ENCODE results near the gene LAD1. TPM values are rescaled to one million over a fixed set of nuclear protein-coding genes. Genes with fewer than 3 reads are reported as not detected.

The LAD1 gene
- total RNA-seq, 1 donor from 2014 or later, result 3.1 TPM

DNA sequence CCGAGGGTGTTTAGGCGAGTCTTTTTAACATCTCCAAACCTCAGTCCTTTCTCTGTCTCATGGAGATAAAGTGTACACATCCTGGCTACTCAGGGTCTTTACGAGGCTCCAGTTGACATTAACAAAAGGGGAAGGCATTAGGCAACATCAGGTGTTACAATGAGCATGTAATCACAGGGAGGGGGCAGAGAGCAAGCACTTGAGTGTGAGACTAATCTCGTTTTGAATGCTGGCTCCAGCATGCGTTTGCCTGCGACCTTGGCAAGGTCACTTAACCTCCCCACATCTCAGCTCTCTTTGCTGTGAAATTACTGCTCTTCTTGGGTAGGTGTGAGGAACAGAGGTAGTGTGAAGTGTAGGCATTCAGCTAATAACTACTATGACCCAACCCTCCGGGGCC lies 24.8 kb downstream of the LAD1 start:
- Histone ChIP-seq H3K9me3 (ENCODE audit: control insufficient read depth in 3 of 3, low read length in 3 of 3) (no peaks in the 10 kb centered on the region), H3K36me3 (ENCODE audit: control insufficient read depth in 3 of 3, insufficient read depth in 3 of 3, low read length in 3 of 3) (no peaks in the 10 kb centered on the region), H3K4me3 (ENCODE audit: low read length in 3 of 3) (no peak overlapping the region), H3K9ac (ENCODE audit: low read depth in 1 of 3, low read length in 3 of 3) (no peak overlapping the region), H3K27ac (ENCODE audit: low read depth, low read length) (no peak overlapping the region), H3K4me1 (ENCODE audit: control insufficient read depth in 3 of 3, insufficient read depth in 3 of 3, low read length in 3 of 3) (peaks cover 3 to 21% (median 5%) of the 10 kb centered on the region in 3 donors), H3K27me3 (ENCODE audit: control insufficient read depth in 3 of 3, insufficient read depth in 3 of 3, low read length in 3 of 3) (peaks cover 0 to 7% (median 0%) of the 10 kb centered on the region in 3 donors)

- Histone ChIP-seq H3K9me3 (ENCODE audit: control insufficient read depth in 3 of 3, low read length in 3 of 3) (no peaks in the 10 kb centered on the region), H3K36me3 (ENCODE audit: control insufficient read depth in 3 of 3, insufficient read depth in 3 of 3, low read length in 3 of 3) (no peaks in the 10 kb centered on the region), H3K4me3 (ENCODE audit: low read length in 3 of 3) (no peak overlapping the region), H3K27ac (ENCODE audit: low read depth, low read length) (no peak overlapping the region), H3K9ac (ENCODE audit: low read depth in 1 of 3, low read length in 3 of 3) (no peak overlapping the region), H3K27me3 (ENCODE audit: control insufficient read depth in 3 of 3, insufficient read depth in 3 of 3, low read length in 3 of 3) (peaks cover 2 to 9% (median 7%) of the 10 kb centered on the region in 3 donors), H3K4me1 (ENCODE audit: control insufficient read depth in 3 of 3, insufficient read depth in 3 of 3, low read length in 3 of 3) (peaks cover 3 to 23% (median 5%) of the 10 kb centered on the region in 3 donors)
Measured at GRCh38 chr1:201371792-201372191, 27.3 kb downstream of the LAD1 start.

GRCh38 chr1:201371276-201371675 lies 27.8 kb downstream of the LAD1 start:
- H3K36me3 ChIP-seq (ENCODE audit: control insufficient read depth in 3 of 3, insufficient read depth in 3 of 3, low read length in 3 of 3), result no peaks in the 10 kb centered on the region
- peaks cover 2 to 7% (median 7%) of the 10 kb centered on the region in 3 donors for H3K27me3 ChIP-seq (ENCODE audit: control insufficient read depth in 3 of 3, insufficient read depth in 3 of 3, low read length in 3 of 3)
- no peak overlapping the region for H3K9ac ChIP-seq (ENCODE audit: low read depth in 1 of 3, low read length in 3 of 3)
- H3K4me3 ChIP-seq (ENCODE audit: low read length in 3 of 3), result no peak overlapping the region
- H3K9me3 ChIP-seq (ENCODE audit: control insufficient read depth in 3 of 3, low read length in 3 of 3), result no peaks in the 10 kb centered on the region
- no peak overlapping the region for H3K27ac ChIP-seq (ENCODE audit: low read depth, low read length)
- H3K4me1 ChIP-seq (ENCODE audit: control insufficient read depth in 3 of 3, insufficient read depth in 3 of 3, low read length in 3 of 3), result peaks cover 3 to 23% (median 5%) of the 10 kb centered on the region in 3 donors

- peaks cover 2 to 7% (median 7%) of the 10 kb centered on the region in 3 donors for H3K27me3 ChIP-seq (ENCODE audit: control insufficient read depth in 3 of 3, insufficient read depth in 3 of 3, low read length in 3 of 3)
- no peaks in the 10 kb centered on the region for H3K9me3 ChIP-seq (ENCODE audit: control insufficient read depth in 3 of 3, low read length in 3 of 3)
- H3K36me3 ChIP-seq (ENCODE audit: control insufficient read depth in 3 of 3, insufficient read depth in 3 of 3, low read length in 3 of 3), result no peaks in the 10 kb centered on the region
- peaks cover 0 to 15% (median under 1%) of the 10 kb centered on the region in 3 donors for H3K4me1 ChIP-seq (ENCODE audit: control insufficient read depth in 3 of 3, insufficient read depth in 3 of 3, low read length in 3 of 3)
- H3K27ac ChIP-seq (ENCODE audit: low read depth, low read length), result no peak overlapping the region
- H3K9ac ChIP-seq (ENCODE audit: low read depth in 1 of 3, low read length in 3 of 3), result no peak overlapping the region
- no peak overlapping the region for H3K4me3 ChIP-seq (ENCODE audit: low read length in 3 of 3)
Measured at GRCh38 chr1:201370500-201370899, 28.6 kb downstream of the LAD1 start.

GRCh38 chr1:201369209-201369608 lies 29.9 kb downstream of the LAD1 start:
- Histone ChIP-seq H3K4me1 (ENCODE audit: control insufficient read depth in 3 of 3, insufficient read depth in 3 of 3, low read length in 3 of 3) (peaks cover 0 to 4% (median 0%) of the 10 kb centered on the region in 3 donors), H3K4me3 (ENCODE audit: low read length in 3 of 3) (no peak overlapping the region), H3K27ac (ENCODE audit: low read depth, low read length) (no peak overlapping the region), H3K36me3 (ENCODE audit: control insufficient read depth in 3 of 3, insufficient read depth in 3 of 3, low read length in 3 of 3) (no peaks in the 10 kb centered on the region), H3K27me3 (ENCODE audit: control insufficient read depth in 3 of 3, insufficient read depth in 3 of 3, low read length in 3 of 3) (peaks cover 2 to 7% (median 3%) of the 10 kb centered on the region in 3 donors), H3K9ac (ENCODE audit: low read depth in 1 of 3, low read length in 3 of 3) (no peak overlapping the region), H3K9me3 (ENCODE audit: control insufficient read depth in 3 of 3, low read length in 3 of 3) (no peaks in the 10 kb centered on the region)

- peaks cover 2 to 7% (median 3%) of the 10 kb centered on the region in 3 donors for H3K27me3 ChIP-seq (ENCODE audit: control insufficient read depth in 3 of 3, insufficient read depth in 3 of 3, low read length in 3 of 3)
- no peak overlapping the region for H3K4me3 ChIP-seq (ENCODE audit: low read length in 3 of 3)
- no peak overlapping the region for H3K27ac ChIP-seq (ENCODE audit: low read depth, low read length)
- H3K4me1 ChIP-seq (ENCODE audit: control insufficient read depth in 3 of 3, insufficient read depth in 3 of 3, low read length in 3 of 3), result peaks cover 0 to 4% (median 0%) of the 10 kb centered on the region in 3 donors
- no peaks in the 10 kb centered on the region for H3K36me3 ChIP-seq (ENCODE audit: control insufficient read depth in 3 of 3, insufficient read depth in 3 of 3, low read length in 3 of 3)
- H3K9ac ChIP-seq (ENCODE audit: low read depth in 1 of 3, low read length in 3 of 3), result no peak overlapping the region
- no peaks in the 10 kb centered on the region for H3K9me3 ChIP-seq (ENCODE audit: control insufficient read depth in 3 of 3, low read length in 3 of 3)
Measured at GRCh38 chr1:201366696-201367095, 32.4 kb downstream of the LAD1 start.

- Histone ChIP-seq H3K36me3 (ENCODE audit: control insufficient read depth in 3 of 3, insufficient read depth in 3 of 3, low read length in 3 of 3) (no peaks in the 10 kb centered on the region), H3K4me1 (ENCODE audit: control insufficient read depth in 3 of 3, insufficient read depth in 3 of 3, low read length in 3 of 3) (peaks cover 0 to 4% (median 0%) of the 10 kb centered on the region in 3 donors)
Measured at GRCh38 chr1:201365251-201365650, 33.9 kb downstream of the LAD1 start.

GRCh38 chr1:201364808-201365105 lies 34.4 kb downstream of the LAD1 start:
- Histone ChIP-seq H3K9ac (ENCODE audit: low read depth in 1 of 3, low read length in 3 of 3) (no peak overlapping the region), H3K4me1 (ENCODE audit: control insufficient read depth in 3 of 3, insufficient read depth in 3 of 3, low read length in 3 of 3) (peaks cover 0 to 4% (median 0%) of the 10 kb centered on the region in 3 donors), H3K36me3 (ENCODE audit: control insufficient read depth in 3 of 3, insufficient read depth in 3 of 3, low read length in 3 of 3) (no peaks in the 10 kb centered on the region), H3K9me3 (ENCODE audit: control insufficient read depth in 3 of 3, low read length in 3 of 3) (no peaks in the 10 kb centered on the region), H3K27me3 (ENCODE audit: control insufficient read depth in 3 of 3, insufficient read depth in 3 of 3, low read length in 3 of 3) (peaks cover 2 to 7% (median 3%) of the 10 kb centered on the region in 3 donors), H3K27ac (ENCODE audit: low read depth, low read length) (no peak overlapping the region), H3K4me3 (ENCODE audit: low read length in 3 of 3) (no peak overlapping the region)

More at GRCh38 chr1:201365251-201365650, 33.9 kb downstream of the LAD1 start:
- Histone ChIP-seq H3K27ac (ENCODE audit: low read depth, low read length) (no peak overlapping the region), H3K4me3 (ENCODE audit: low read length in 3 of 3) (no peak overlapping the region), H3K27me3 (ENCODE audit: control insufficient read depth in 3 of 3, insufficient read depth in 3 of 3, low read length in 3 of 3) (peaks cover 2 to 7% (median 3%) of the 10 kb centered on the region in 3 donors), H3K9me3 (ENCODE audit: control insufficient read depth in 3 of 3, low read length in 3 of 3) (no peaks in the 10 kb centered on the region), H3K9ac (ENCODE audit: low read depth in 1 of 3, low read length in 3 of 3) (no peak overlapping the region)

DNA sequence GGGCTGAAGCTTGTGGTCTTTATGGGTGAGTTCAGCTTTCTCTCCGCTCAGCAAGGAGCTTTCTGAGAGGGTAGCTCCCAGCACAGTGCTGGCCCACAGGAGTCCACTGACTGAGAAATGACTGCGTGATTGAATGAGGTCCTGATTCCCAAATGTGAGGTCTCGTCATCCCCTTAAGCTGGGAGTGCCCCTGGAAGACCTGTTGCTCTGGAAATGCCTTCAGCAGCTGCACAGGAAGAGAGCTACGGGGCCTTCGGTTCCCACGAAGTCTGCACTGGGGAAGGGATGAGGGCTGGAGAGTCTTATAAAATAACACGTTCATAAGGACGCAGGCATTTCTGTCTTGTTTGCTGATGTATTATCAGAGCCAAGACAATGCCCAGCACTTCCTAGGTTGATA lies 35.7 kb downstream of the LAD1 start:
- H3K36me3 ChIP-seq (ENCODE audit: control insufficient read depth in 3 of 3, insufficient read depth in 3 of 3, low read length in 3 of 3), result no peaks in the 10 kb centered on the region

DNA sequence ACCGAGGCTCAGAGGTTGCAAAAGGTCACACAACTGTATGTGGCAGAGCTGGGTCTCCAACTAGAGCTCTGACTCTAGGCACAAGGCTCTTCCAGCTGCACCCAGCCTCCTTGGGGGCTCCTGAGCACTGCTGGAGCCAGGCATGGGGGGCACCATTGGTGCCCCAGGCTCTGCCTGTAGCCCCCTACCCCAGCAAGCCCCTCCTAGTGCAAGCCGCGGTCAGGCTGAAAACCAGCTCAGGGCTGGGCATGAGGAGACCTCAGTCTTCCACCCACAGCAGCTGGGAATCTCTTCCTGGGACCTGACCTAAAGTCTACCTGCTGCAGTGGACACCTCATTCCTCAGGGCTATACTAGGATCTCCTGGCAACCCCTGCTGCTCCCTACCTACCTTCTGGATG lies 36.2 kb downstream of the LAD1 start:
- H3K9me3 ChIP-seq (ENCODE audit: control insufficient read depth in 3 of 3, low read length in 3 of 3), result no peaks in the 10 kb centered on the region
- H3K27ac ChIP-seq (ENCODE audit: low read depth, low read length), result no peak overlapping the region
- no peak overlapping the region for H3K9ac ChIP-seq (ENCODE audit: low read depth in 1 of 3, low read length in 3 of 3)
- H3K27me3 ChIP-seq (ENCODE audit: control insufficient read depth in 3 of 3, insufficient read depth in 3 of 3, low read length in 3 of 3), result peaks cover 0 to 2% (median 0%) of the 10 kb centered on the region in 3 donors
- no peak overlapping the region for H3K4me3 ChIP-seq (ENCODE audit: low read length in 3 of 3)
- peaks cover 0 to 2% (median 0%) of the 10 kb centered on the region in 3 donors for H3K4me1 ChIP-seq (ENCODE audit: control insufficient read depth in 3 of 3, insufficient read depth in 3 of 3, low read length in 3 of 3)
- H3K36me3 ChIP-seq (ENCODE audit: control insufficient read depth in 3 of 3, insufficient read depth in 3 of 3, low read length in 3 of 3), result no peaks in the 10 kb centered on the region

More for the DNA sequence above, 35.7 kb downstream of the LAD1 start:
- H3K27me3 ChIP-seq (ENCODE audit: control insufficient read depth in 3 of 3, insufficient read depth in 3 of 3, low read length in 3 of 3), result peaks cover 0 to 3% (median 2%) of the 10 kb centered on the region in 3 donors
- H3K9me3 ChIP-seq (ENCODE audit: control insufficient read depth in 3 of 3, low read length in 3 of 3), result no peaks in the 10 kb centered on the region
- H3K4me1 ChIP-seq (ENCODE audit: control insufficient read depth in 3 of 3, insufficient read depth in 3 of 3, low read length in 3 of 3), result peaks cover 0 to 2% (median 0%) of the 10 kb centered on the region in 3 donors
- H3K4me3 ChIP-seq (ENCODE audit: low read length in 3 of 3), result no peak overlapping the region
- no peak overlapping the region for H3K27ac ChIP-seq (ENCODE audit: low read depth, low read length)
- no peak overlapping the region for H3K9ac ChIP-seq (ENCODE audit: low read depth in 1 of 3, low read length in 3 of 3)

Data from skeletal muscle tissue (tissue), 4 donors.